Measurements from ENCODE around the gene BPGM. TPM values are rescaled to one million over a fixed set of nuclear protein-coding genes. Genes with fewer than 3 reads are reported as not detected.

BPGM gene
- total and polyA plus RNA-seq, 9 of the 15 experiments (the other 6 are each of a cell fraction or from before 2014, with no cell fraction given): 14.1 to 46.1 (median 21.2) TPM

GRCh38 chr7:134671609-134672008, 25.0 kb downstream of the BPGM start:
- in situ Hi-C loops (cut with MboI): loop anchor here (25.0 kb wide), 1 partner anchor 1291 kb away; no protein-coding TSS in a partner anchor
- no peak overlapping the region for H3K9ac ChIP-seq (ENCODE audit: insufficient read depth in 1 of 2, low read depth in 2 of 2, low read length in 2 of 2)
- no peak overlapping the region for H3K27ac ChIP-seq (ENCODE audit: extremely low read depth, low read depth, low read length)
- H3K9me1 ChIP-seq (ENCODE audit: control insufficient read depth, insufficient read depth, low read length): no peaks in the 10 kb centered on the region
- POLR2A ChIA-PET: interaction anchor here (1.9 to 2.3 kb wide), 2 partner anchors 11 to 14 kb away, joined by 5 to 14 read pairs; no protein-coding TSS in a partner anchor
- no peak overlapping the region for H2AFZ ChIP-seq (ENCODE audit: low read depth, low read length)
- CTCF ChIA-PET (ENCODE audit: low intra/inter-chr PET ratio): no interaction called here
- H3K27me3 ChIP-seq (ENCODE audit: control insufficient read depth in 2 of 2, insufficient read depth in 2 of 2, low read length in 2 of 2): no peaks in the 10 kb centered on the region
- WGBS (ENCODE audit: insufficient coverage, low coverage, missing lambda C conversion rate): 93% methylated on average over 1 of the region's 1 CpG
- ATAC-seq (no peak), FAIRE-seq (no peak), DNase-seq (ENCODE audit: extremely low read depth in 1 of 4, low spot score in 3 of 4) (no peak)
- no peak overlapping the region for H3K4me3 ChIP-seq
- H3K9me3 ChIP-seq (replicated peaks; ENCODE audit: control insufficient read depth, insufficient read depth, low read depth, low read length): no peaks in the 10 kb centered on the region; the same call in 1 of the 2 replicates
- peaks cover 0 to 10% of the 10 kb centered on the region in 2 experiments; a peak in 4 of 5 replicates for H3K4me1 ChIP-seq (replicated peaks in 1 of 2; ENCODE audit: control insufficient read depth in 2 of 2, insufficient read depth in 2 of 2, low read length in 2 of 2)
- H3K79me2 ChIP-seq (ENCODE audit: control insufficient read depth, insufficient read depth, low read length): no peaks in the 10 kb centered on the region
- H3K4me2 ChIP-seq (ENCODE audit: insufficient read depth, low read length): no peak overlapping the region
- peaks cover 2% of the 10 kb centered on the region; the same call in 1 of the 3 replicates for H3K36me3 ChIP-seq (ENCODE audit: control insufficient read depth, insufficient read depth, low read length)
- TF ChIP-seq BMI1 (IDR thresholded peaks at IDR 0.05; ENCODE audit: low read length): no peak
- no peak for TF ChIP-seq NBN (IDR thresholded peaks at IDR 0.05; ENCODE audit: low read depth)
- no peak for TF ChIP-seq GTF2E2 (tag; IDR thresholded peaks at IDR 0.05)
- no peak for TF ChIP-seq RFX7 (CRISPR knock-in tag; IDR thresholded peaks at IDR 0.05)
- no peak for TF ChIP-seq TSC22D4 (tag; IDR thresholded peaks at IDR 0.05)
- no peak for TF ChIP-seq ZNF217 (CRISPR knock-in tag; IDR thresholded peaks at IDR 0.05)
- no peak for TF ChIP-seq ZNF253 (CRISPR knock-in tag; conservative IDR thresholded peaks at IDR 0.05)
- TF ChIP-seq PHB (CRISPR knock-in tag; IDR thresholded peaks at IDR 0.05): no peak
- TF ChIP-seq RFX5 (IDR thresholded peaks at IDR 0.05; ENCODE audit: low read depth, low read length): no peak
- no peak for TF ChIP-seq NFIC (IDR thresholded peaks at IDR 0.05)
- TF ChIP-seq TBP (optimal IDR thresholded peaks at IDR 0.05; ENCODE audit: low read depth, low read length): no peak
- TF ChIP-seq CBX3 (IDR thresholded peaks at IDR 0.05; ENCODE audit: borderline replicate concordance in 1 of 2, low read length in 2 of 2): no peak
- no peak for TF ChIP-seq ARHGAP35 (IDR thresholded peaks at IDR 0.05; ENCODE audit: partially characterized antibody)
- no peak for TF ChIP-seq ZNF436 (CRISPR knock-in tag; IDR thresholded peaks at IDR 0.05)
- no peak for TF ChIP-seq RUNX1 (IDR thresholded peaks at IDR 0.05; ENCODE audit: low read depth)
- TF ChIP-seq TAF7 (tag; IDR thresholded peaks at IDR 0.05): no peak
- TF ChIP-seq RBM15 (IDR thresholded peaks at IDR 0.05; ENCODE audit: insufficient read depth, low read length): no peak
- no peak for TF ChIP-seq CUX1 (CRISPR knock-in tag; IDR thresholded peaks at IDR 0.05)
- TF ChIP-seq ZNF12 (CRISPR knock-in tag; IDR thresholded peaks at IDR 0.05): no peak
- intact Hi-C loops (cut with micrococcal nuclease): no loop called here
- no peaks in the 10 kb centered on the region for H4K20me1 ChIP-seq (replicated peaks; ENCODE audit: control insufficient read depth, insufficient read depth, low read length)
- no TSS peak for BruUV-seq (replicated peaks)

All from K562 (cell line).